Keratinocyte (primary cell): ENCODE data around the gene USP33.

Experiments
- EZH2 ChIP-seq: IDR thresholded peaks from one replicate; pipeline ENCODE4 v1.6.1; 2012; ENCODE audit warnings: inconsistent platforms, mild to moderate bottlenecking, low read length, moderate library complexity
- TF ChIP-seq, protein P1 (sequence below), 3 experiments: IDR thresholded peaks in 1 of 3; conservative IDR thresholded peaks in 1 of 3; optimal IDR thresholded peaks in 1 of 3; 2 replicates in 2 of 3; 3 replicates in 1 of 3; pipeline versions ENCODE3 to v1.5.1; 2011; ENCODE audit warnings: low read length in 3 of 3, mild to moderate bottlenecking in 3 of 3, moderate library complexity in 2 of 3, control low read depth in 1 of 3, inconsistent platforms in 1 of 3; ENCODE audit not compliant: insufficient read depth in 2 of 3; ENCODE audit errors: extremely low read depth in 1 of 3

DNA sequence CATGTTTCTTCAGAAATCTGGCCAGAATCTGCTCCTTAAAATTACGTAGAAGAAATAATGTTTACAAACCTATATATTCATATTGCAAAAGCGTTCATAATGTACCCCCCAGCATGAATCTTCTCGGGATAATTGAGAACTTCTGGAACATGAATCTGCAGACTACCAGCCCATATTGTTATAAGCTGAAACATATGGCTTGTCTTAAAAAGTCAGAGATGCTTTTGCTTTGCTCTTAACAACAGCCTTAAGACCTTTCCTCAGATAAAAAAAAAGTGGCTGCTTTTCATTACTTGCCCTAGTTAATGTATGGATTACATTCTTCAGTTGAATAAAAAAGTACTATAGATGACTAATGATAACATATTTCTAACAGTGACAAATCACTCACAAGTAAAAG is 62.2 kb downstream of the USP33 start:
- TF ChIP-seq, protein P1, sequence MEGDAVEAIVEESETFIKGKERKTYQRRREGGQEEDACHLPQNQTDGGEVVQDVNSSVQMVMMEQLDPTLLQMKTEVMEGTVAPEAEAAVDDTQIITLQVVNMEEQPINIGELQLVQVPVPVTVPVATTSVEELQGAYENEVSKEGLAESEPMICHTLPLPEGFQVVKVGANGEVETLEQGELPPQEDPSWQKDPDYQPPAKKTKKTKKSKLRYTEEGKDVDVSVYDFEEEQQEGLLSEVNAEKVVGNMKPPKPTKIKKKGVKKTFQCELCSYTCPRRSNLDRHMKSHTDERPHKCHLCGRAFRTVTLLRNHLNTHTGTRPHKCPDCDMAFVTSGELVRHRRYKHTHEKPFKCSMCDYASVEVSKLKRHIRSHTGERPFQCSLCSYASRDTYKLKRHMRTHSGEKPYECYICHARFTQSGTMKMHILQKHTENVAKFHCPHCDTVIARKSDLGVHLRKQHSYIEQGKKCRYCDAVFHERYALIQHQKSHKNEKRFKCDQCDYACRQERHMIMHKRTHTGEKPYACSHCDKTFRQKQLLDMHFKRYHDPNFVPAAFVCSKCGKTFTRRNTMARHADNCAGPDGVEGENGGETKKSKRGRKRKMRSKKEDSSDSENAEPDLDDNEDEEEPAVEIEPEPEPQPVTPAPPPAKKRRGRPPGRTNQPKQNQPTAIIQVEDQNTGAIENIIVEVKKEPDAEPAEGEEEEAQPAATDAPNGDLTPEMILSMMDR (optimal IDR thresholded peaks at IDR 0.05 in 1 of 3, IDR thresholded peaks at IDR 0.05 in 1 of 3, conservative IDR thresholded peaks at IDR 0.05 in 1 of 3; ENCODE audit: extremely low read depth in 1 of 3, insufficient read depth in 2 of 3, low read length in 3 of 3): no peak
- no peak for TF ChIP-seq EZH2
